ENCODE data around the gene GRK7. TPM values are rescaled to one million over a fixed set of nuclear protein-coding genes. Genes with fewer than 3 reads are reported as not detected.

The GRK7 gene
- polyA plus RNA-seq, 1 of the 3 experiments (the other 2 are of a cell fraction), result not detected

GRCh38 chr3:141735176-141735575, 28.0 kb upstream of the GRK7 start:
- H3K4me3 ChIP-seq (ENCODE audit: low read depth in 2 of 2, low read length in 1 of 2), result no peak overlapping the region
- no peaks in the 10 kb centered on the region for H3K36me3 ChIP-seq (replicated peaks in 1 of 2; ENCODE audit: control insufficient read depth in 1 of 2, insufficient read depth in 2 of 2, low read length in 1 of 2)
- ChIA-PET POLR2A (no interaction called here), CTCF (interaction anchor here (1.1 to 1.5 kb wide), 3 partner anchors 20 to 178 kb away, joined by 3 to 4 read pairs (median 3); no protein-coding TSS in a partner anchor)
- peaks cover 21% of the 10 kb centered on the region for H3K79me2 ChIP-seq (ENCODE audit: insufficient read depth)
- H3K4me1 ChIP-seq (ENCODE audit: control insufficient read depth in 1 of 2, insufficient read depth in 2 of 2, low read depth in 1 of 2, low read length in 1 of 2), result peaks cover 1 to 6% of the 10 kb centered on the region in 2 experiments; a peak in 3 of 4 replicates
- no peak overlapping the region for H3K4me2 ChIP-seq
- TF ChIP-seq GATA2 (CRISPR knock-in tag; IDR thresholded peaks at IDR 0.05), result no peak
- TF ChIP-seq FOXM1 (IDR thresholded peaks at IDR 0.05; ENCODE audit: low read depth), result no peak
- TF ChIP-seq GABPA (IDR thresholded peaks at IDR 0.05; ENCODE audit: low read depth), result no peak
- no peak for TF ChIP-seq USF1 (IDR thresholded peaks at IDR 0.05; ENCODE audit: borderline replicate concordance, low read depth)
- no peak for TF ChIP-seq RAD21 (IDR thresholded peaks at IDR 0.05; ENCODE audit: low read length)
- no peak for TF ChIP-seq CTCF (IDR thresholded peaks at IDR 0.05)
- TF ChIP-seq SIN3A (IDR thresholded peaks at IDR 0.05; ENCODE audit: borderline replicate concordance, low read depth, low read length), result no peak
- no peak for TF ChIP-seq NRF1 (IDR thresholded peaks at IDR 0.05; ENCODE audit: low read depth, low read length)
- TF ChIP-seq MEF2A (IDR thresholded peaks at IDR 0.05; ENCODE audit: borderline replicate concordance, low read depth), result no peak
- TF ChIP-seq JUND (IDR thresholded peaks at IDR 0.05), result no peak
- TF ChIP-seq TCF12 (IDR thresholded peaks at IDR 0.05), result no peak
- no peak for TF ChIP-seq PBX3 (IDR thresholded peaks at IDR 0.05)
- TF ChIP-seq RFX5 (IDR thresholded peaks at IDR 0.05; ENCODE audit: low read length), result no peak
- no peak for TF ChIP-seq ELF1 (IDR thresholded peaks at IDR 0.05)
- H3K27ac ChIP-seq (ENCODE audit: low read depth in 2 of 2, low read length in 1 of 2), result peak overlapping the region; percentile 23 to 61; a peak in 3 of 4 replicates
- no peaks in the 10 kb centered on the region for H3F3A ChIP-seq (replicated peaks; ENCODE audit: insufficient read depth)
- DNase-seq, result no peak
- no peaks in the 10 kb centered on the region for H3K27me3 ChIP-seq (ENCODE audit: insufficient read depth)
- no peaks in the 10 kb centered on the region for H4K20me1 ChIP-seq (ENCODE audit: insufficient read depth)
- no peaks in the 10 kb centered on the region for H3K9me3 ChIP-seq
- H3K9ac ChIP-seq, result no peak overlapping the region
- H3K9me2 ChIP-seq, result no peaks in the 10 kb centered on the region
- peak overlapping the region; percentile 73; the same call in 1 of the 2 replicates for H2AFZ ChIP-seq (ENCODE audit: low read depth)

GRCh38 chr3:141735770-141736465, 27.3 kb upstream of the GRK7 start:
- Histone ChIP-seq H3K9me3 (no peaks in the 10 kb centered on the region), H3K27me3 (ENCODE audit: insufficient read depth) (no peaks in the 10 kb centered on the region), H2AFZ (ENCODE audit: low read depth) (peak overlapping the region; percentile 7; the same call in 1 of the 2 replicates), H3K4me3 (ENCODE audit: low read depth in 2 of 2, low read length in 1 of 2) (no peak overlapping the region), H4K20me1 (ENCODE audit: insufficient read depth) (peaks cover 5% of the 10 kb centered on the region; the same call in 1 of the 2 replicates), H3K36me3 (replicated peaks in 1 of 2; ENCODE audit: control insufficient read depth in 1 of 2, insufficient read depth in 2 of 2, low read length in 1 of 2) (peaks cover 0 to 3% of the 10 kb centered on the region in 2 experiments), H3K9ac (no peak overlapping the region), H3K79me2 (ENCODE audit: insufficient read depth) (peaks cover 28% of the 10 kb centered on the region), H3K27ac (ENCODE audit: low read depth in 2 of 2, low read length in 1 of 2) (peak overlapping the region in 1 of 2 experiments; percentile 61; a peak in 2 of 4 replicates), H3F3A (replicated peaks; ENCODE audit: insufficient read depth) (no peaks in the 10 kb centered on the region), H3K4me1 (ENCODE audit: control insufficient read depth in 1 of 2, insufficient read depth in 2 of 2, low read depth in 1 of 2, low read length in 1 of 2) (peaks cover 8 to 10% of the 10 kb centered on the region in 2 experiments; a peak in 3 of 4 replicates), H3K4me2 (no peak overlapping the region), H3K9me2 (no peaks in the 10 kb centered on the region)
- 88% methylated on average over 7 of the region's 7 CpGs for WGBS (ENCODE audit: low lambda C conversion rate)
- TF ChIP-seq IRF3 (IDR thresholded peaks at IDR 0.05; ENCODE audit: low read depth, low read length) (no peak), NRF1 (IDR thresholded peaks at IDR 0.05; ENCODE audit: low read depth, low read length) (no peak), FOXM1 (IDR thresholded peaks at IDR 0.05; ENCODE audit: low read depth) (no peak), ZBTB33 (IDR thresholded peaks at IDR 0.05; ENCODE audit: borderline replicate concordance, low read depth) (no peak), TEAD4 (IDR thresholded peaks at IDR 0.05; ENCODE audit: borderline replicate concordance, insufficient read depth) (no peak), FOSL2 (IDR thresholded peaks at IDR 0.05; ENCODE audit: borderline replicate concordance, low read depth) (no peak), RAD21 (IDR thresholded peaks at IDR 0.05; ENCODE audit: low read length) (no peak), EZH2phosphoT487 (IDR thresholded peaks at IDR 0.05; ENCODE audit: borderline replicate concordance, low read depth) (no peak)
- no peak for DNase-seq
- ChIA-PET POLR2A (no interaction called here), CTCF (interaction anchor here (1.4 to 1.5 kb wide), 2 partner anchors 20 to 177 kb away, joined by 3 read pairs; no protein-coding TSS in a partner anchor)
